CD1c-positive myeloid dendritic cell (primary cell): ENCODE measurements around the gene ATCAY.
"Not testable (repeated sequence)": the region's sequence is repeated elsewhere in the genome, so short reads cannot be mapped to it uniquely, and the experiment has no call there.

Experiments used
- DNase-seq: peaks from one replicate; pipeline ENCODE4 v3.0.0-alpha.2; 2016; ENCODE audit errors: extremely low spot score

The ATCAY gene

GRCh38 chr19:3902317-3902973 lies 22.0 kb downstream of the ATCAY start:
- no peak for DNase-seq

- DNase-seq: no peak
Observed at GRCh38 chr19:3904233-3904632, 23.7 kb downstream of the ATCAY start.

- DNase-seq: no peak
Observed at GRCh38 chr19:3907626-3908265, 27.3 kb downstream of the ATCAY start.

- no peak for DNase-seq
Observed at GRCh38 chr19:3908266-3909054, 28.0 kb downstream of the ATCAY start.

GRCh38 chr19:3910105-3910504 lies 29.6 kb downstream of the ATCAY start:
- no peak for DNase-seq

- no peak for DNase-seq
Observed at GRCh38 chr19:3914199-3914598, 33.7 kb downstream of the ATCAY start.

- DNase-seq: no peak
Observed at GRCh38 chr19:3916033-3916432, 35.5 kb downstream of the ATCAY start.

- no peak for DNase-seq
Observed at GRCh38 chr19:3919793-3920192, 39.3 kb downstream of the ATCAY start.

- no peak for DNase-seq
Observed at GRCh38 chr19:3923096-3923758, 42.7 kb downstream of the ATCAY start.

GRCh38 chr19:3923912-3924311 lies 43.4 kb downstream of the ATCAY start:
- DNase-seq: no peak

- no peak for DNase-seq
Observed at GRCh38 chr19:3931041-3931440, 50.6 kb downstream of the ATCAY start.

GRCh38 chr19:3932931-3933810 lies 52.7 kb downstream of the ATCAY start, which contains the start of gene NMRK2:
TSS of gene NMRK2 (plus strand) at chr19:3933069. CDS start at chr19:3933672, 603 bp downstream.
- DNase-seq: no peak

- DNase-seq: no peak
Observed at GRCh38 chr19:3936506-3937442, 56.3 kb downstream of the ATCAY start.

- not testable (repeated sequence) for DNase-seq
Observed at GRCh38 chr19:3938300-3938950, 57.9 kb downstream of the ATCAY start.

GRCh38 chr19:3942790-3943409 lies 62.4 kb downstream of the ATCAY start:
- no peak for DNase-seq

GRCh38 chr19:3944018-3944721 lies 63.7 kb downstream of the ATCAY start:
- no peak for DNase-seq

- DNase-seq: no peak
Observed at GRCh38 chr19:3945838-3946237, 65.4 kb downstream of the ATCAY start.

GRCh38 chr19:3947316-3947933 lies 66.9 kb downstream of the ATCAY start:
- DNase-seq: not testable (repeated sequence)
